ENCODE measurements around the gene EYA4.
"Not testable (repeated sequence)": the region's sequence is repeated elsewhere in the genome, so short reads cannot be mapped to it uniquely, and the experiment has no call there.

The EYA4 gene

DNA sequence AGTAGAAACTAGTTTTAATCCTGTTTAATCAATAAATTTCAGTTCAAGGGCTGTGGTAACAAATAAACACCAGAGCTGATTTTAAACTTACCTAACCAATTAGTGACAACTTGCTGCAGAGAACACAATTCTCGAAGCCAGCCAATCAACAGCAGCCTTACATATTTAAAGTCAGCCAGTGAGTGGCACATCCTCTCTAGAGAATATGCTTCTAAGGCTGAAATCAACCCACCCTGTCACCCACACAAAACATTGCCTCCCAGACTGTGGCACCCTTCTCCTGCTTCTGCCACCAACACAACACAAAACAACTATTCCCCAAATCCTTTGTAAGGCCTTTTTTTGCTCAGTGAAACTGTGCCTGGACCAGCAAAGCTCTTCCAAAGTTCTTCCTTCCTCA, 306.0 kb downstream of the EYA4 start:
- Mint-ChIP-seq H3K9me3 (no peaks in the 10 kb centered on the region), H3K4me3 (no peak overlapping the region)

GRCh38 chr6:133548423-133549159, 307.4 kb downstream of the EYA4 start:
- Mint-ChIP-seq H3K27ac (ENCODE audit: low read depth) (no peak overlapping the region), H3K27me3 (peaks cover 10% of the 10 kb centered on the region), H3K36me3 (ENCODE audit: insufficient read depth) (no peaks in the 10 kb centered on the region), H3K9me3 (no peaks in the 10 kb centered on the region), H3K4me3 (no peak overlapping the region), H3K4me1 (no peaks in the 10 kb centered on the region)
- no peak for ATAC-seq (replicated peaks; ENCODE audit: extremely low read depth, poor library complexity, severe bottlenecking)
- no peak for DNase-seq (ENCODE audit: low spot score in 2 of 2)

More for the DNA sequence above, 306.0 kb downstream of the EYA4 start:
- H3K27me3 Mint-ChIP-seq, result peaks cover 21% of the 10 kb centered on the region
- DNase-seq (ENCODE audit: low spot score in 2 of 2) (no peak), ATAC-seq (replicated peaks; ENCODE audit: extremely low read depth, poor library complexity, severe bottlenecking) (no peak)
- no peaks in the 10 kb centered on the region for H3K36me3 Mint-ChIP-seq (ENCODE audit: insufficient read depth)
- H3K4me1 Mint-ChIP-seq, result no peaks in the 10 kb centered on the region
- no peak overlapping the region for H3K27ac Mint-ChIP-seq (ENCODE audit: low read depth)

GRCh38 chr6:133549371-133549801, 308.2 kb downstream of the EYA4 start:
- Mint-ChIP-seq H3K27me3 (peaks cover 10% of the 10 kb centered on the region), H3K4me1 (no peaks in the 10 kb centered on the region), H3K27ac (ENCODE audit: low read depth) (no peak overlapping the region), H3K36me3 (ENCODE audit: insufficient read depth) (no peaks in the 10 kb centered on the region), H3K4me3 (no peak overlapping the region), H3K9me3 (no peaks in the 10 kb centered on the region)
- no peak for DNase-seq (ENCODE audit: low spot score in 2 of 2)
- no peak for ATAC-seq (replicated peaks; ENCODE audit: extremely low read depth, poor library complexity, severe bottlenecking)

DNA sequence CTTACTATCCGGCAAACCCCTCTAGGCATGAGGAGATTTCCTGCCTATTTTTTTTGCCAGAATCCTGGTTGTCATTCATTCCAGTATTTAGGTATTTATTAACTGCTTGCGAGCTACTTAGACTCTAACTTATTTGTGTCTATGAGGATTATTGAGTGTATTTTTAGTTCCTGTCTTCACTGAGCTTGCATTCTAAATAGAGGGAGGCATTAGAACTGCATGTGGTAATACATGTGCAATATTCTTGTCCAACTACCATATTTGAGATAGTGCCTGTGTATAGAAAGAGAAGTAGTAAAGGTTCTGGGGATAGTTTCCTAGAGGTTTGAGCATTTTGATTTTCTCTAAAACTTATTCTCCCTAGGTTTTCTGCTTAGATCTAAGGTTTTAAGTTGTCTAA, 308.9 kb downstream of the EYA4 start:
- Mint-ChIP-seq H3K36me3 (ENCODE audit: insufficient read depth) (no peaks in the 10 kb centered on the region), H3K27ac (ENCODE audit: low read depth) (no peak overlapping the region), H3K4me3 (no peak overlapping the region), H3K9me3 (no peaks in the 10 kb centered on the region), H3K27me3 (peaks cover 10% of the 10 kb centered on the region), H3K4me1 (no peaks in the 10 kb centered on the region)
- no peak for DNase-seq (ENCODE audit: low spot score in 2 of 2)
- no peak for ATAC-seq (replicated peaks; ENCODE audit: extremely low read depth, poor library complexity, severe bottlenecking)

- H3K9me3 Mint-ChIP-seq, result no peaks in the 10 kb centered on the region
- H3K36me3 Mint-ChIP-seq (ENCODE audit: insufficient read depth), result no peaks in the 10 kb centered on the region
These were observed 310.3 kb downstream of the EYA4 start for GRCh38 chr6:133551436-133551835.

GRCh38 chr6:133551847-133552341, 310.7 kb downstream of the EYA4 start:
- DNase-seq (ENCODE audit: low spot score in 2 of 2), result no peak
- H3K36me3 Mint-ChIP-seq (ENCODE audit: insufficient read depth), result no peaks in the 10 kb centered on the region
- H3K4me3 Mint-ChIP-seq, result no peak overlapping the region
- peaks cover 10% of the 10 kb centered on the region for H3K27me3 Mint-ChIP-seq
- ATAC-seq (replicated peaks; ENCODE audit: extremely low read depth, poor library complexity, severe bottlenecking), result no peak
- no peaks in the 10 kb centered on the region for H3K9me3 Mint-ChIP-seq
- no peak overlapping the region for H3K27ac Mint-ChIP-seq (ENCODE audit: low read depth)
- no peaks in the 10 kb centered on the region for H3K4me1 Mint-ChIP-seq

More at GRCh38 chr6:133551436-133551835, 310.3 kb downstream of the EYA4 start:
- Mint-ChIP-seq H3K4me3 (no peak overlapping the region), H3K27ac (ENCODE audit: low read depth) (no peak overlapping the region), H3K4me1 (no peaks in the 10 kb centered on the region), H3K27me3 (peaks cover 10% of the 10 kb centered on the region)
- no peak for ATAC-seq (replicated peaks; ENCODE audit: extremely low read depth, poor library complexity, severe bottlenecking)
- no peak for DNase-seq (ENCODE audit: low spot score in 2 of 2)

DNA sequence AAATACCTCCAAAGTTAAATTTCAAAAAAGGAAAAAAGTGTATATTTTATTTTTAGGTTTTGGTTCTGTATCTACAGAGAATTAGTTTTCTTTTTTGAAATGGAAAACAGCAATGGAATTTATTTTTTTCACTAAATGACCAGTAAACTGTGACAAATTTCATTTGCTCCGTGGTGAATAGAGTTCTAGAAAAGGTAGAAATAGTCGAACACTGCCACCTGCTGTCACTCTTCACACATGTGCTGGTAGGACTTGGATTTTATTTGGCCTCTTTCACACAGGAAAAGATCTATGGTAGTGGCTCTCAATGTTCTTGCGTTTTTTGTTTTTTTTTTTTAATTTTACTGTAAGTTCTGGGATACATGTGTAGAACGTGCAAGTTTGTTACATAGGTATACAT, 312.5 kb downstream of the EYA4 start:
- Mint-ChIP-seq H3K27me3 (peaks cover 10% of the 10 kb centered on the region), H3K9me3 (no peaks in the 10 kb centered on the region), H3K4me3 (no peak overlapping the region), H3K4me1 (no peaks in the 10 kb centered on the region), H3K36me3 (ENCODE audit: insufficient read depth) (no peaks in the 10 kb centered on the region), H3K27ac (ENCODE audit: low read depth) (no peak overlapping the region)
- ATAC-seq (replicated peaks; ENCODE audit: extremely low read depth, poor library complexity, severe bottlenecking), result no peak
- DNase-seq (ENCODE audit: low spot score in 2 of 2), result no peak

DNA sequence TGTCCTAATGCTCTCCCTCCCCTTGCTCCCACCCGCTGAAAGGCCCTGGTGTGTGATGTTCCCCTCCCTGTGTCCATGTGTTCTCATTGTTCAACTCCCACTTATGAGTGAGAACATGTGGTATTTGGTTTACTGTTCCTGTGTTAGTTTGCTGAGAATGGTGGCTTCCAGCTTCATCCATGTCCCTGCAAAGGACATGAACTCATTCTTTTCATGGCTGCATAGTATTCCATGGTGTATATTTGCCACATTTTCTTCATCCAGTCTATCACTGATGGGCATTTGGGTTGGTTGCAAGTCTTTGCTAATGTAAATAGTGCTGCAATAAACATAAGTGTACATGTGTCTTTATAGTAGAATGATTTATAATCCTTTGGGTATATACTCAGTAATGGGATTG, 313.0 kb downstream of the EYA4 start:
- not testable (repeated sequence) for H3K36me3 Mint-ChIP-seq (ENCODE audit: insufficient read depth); H3K9me3 Mint-ChIP-seq; H3K27me3 Mint-ChIP-seq; DNase-seq (ENCODE audit: low spot score in 2 of 2); ATAC-seq (replicated peaks; ENCODE audit: extremely low read depth, poor library complexity, severe bottlenecking); H3K4me1 Mint-ChIP-seq; H3K4me3 Mint-ChIP-seq; H3K27ac Mint-ChIP-seq (ENCODE audit: low read depth)

- Mint-ChIP-seq H3K27me3 (no peaks in the 10 kb centered on the region), H3K4me1 (no peaks in the 10 kb centered on the region), H3K4me3 (no peak overlapping the region), H3K9me3 (peaks cover 5% of the 10 kb centered on the region), H3K36me3 (ENCODE audit: insufficient read depth) (no peaks in the 10 kb centered on the region), H3K27ac (ENCODE audit: low read depth) (no peak overlapping the region)
- no peak for ATAC-seq (replicated peaks; ENCODE audit: extremely low read depth, poor library complexity, severe bottlenecking)
- no peak for DNase-seq (ENCODE audit: low spot score in 2 of 2)
These were observed 314.5 kb downstream of the EYA4 start for GRCh38 chr6:133555685-133556084.

DNA sequence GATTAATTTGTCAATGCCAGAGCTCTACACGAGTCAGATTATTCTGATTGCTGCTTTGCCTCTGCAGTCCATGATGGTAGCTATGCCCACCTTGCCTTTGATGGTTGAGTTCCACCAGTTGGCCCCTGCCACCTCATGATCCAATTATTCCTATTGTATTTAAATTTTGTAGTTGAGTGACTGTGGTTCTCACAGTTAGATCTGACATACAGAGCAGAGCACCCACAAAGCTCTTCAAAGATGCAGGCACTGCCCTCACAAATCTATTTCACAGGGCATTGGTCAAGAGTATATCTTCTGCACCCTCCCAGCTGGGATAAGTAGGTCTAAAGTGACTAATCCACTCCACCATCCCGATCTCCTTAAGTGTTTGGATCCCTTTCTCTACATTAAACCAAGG, 318.8 kb downstream of the EYA4 start:
- Mint-ChIP-seq H3K4me3 (no peak overlapping the region), H3K9me3 (peaks cover 5% of the 10 kb centered on the region), H3K36me3 (ENCODE audit: insufficient read depth) (no peaks in the 10 kb centered on the region), H3K27ac (ENCODE audit: low read depth) (no peak overlapping the region), H3K4me1 (no peaks in the 10 kb centered on the region), H3K27me3 (peaks cover 10% of the 10 kb centered on the region)
- DNase-seq (ENCODE audit: low spot score in 2 of 2) (no peak), ATAC-seq (replicated peaks; ENCODE audit: extremely low read depth, poor library complexity, severe bottlenecking) (no peak)

GRCh38 chr6:133567636-133568035, 326.5 kb downstream of the EYA4 start:
- Mint-ChIP-seq H3K27ac (ENCODE audit: low read depth) (no peak overlapping the region), H3K4me3 (no peak overlapping the region)

DNA sequence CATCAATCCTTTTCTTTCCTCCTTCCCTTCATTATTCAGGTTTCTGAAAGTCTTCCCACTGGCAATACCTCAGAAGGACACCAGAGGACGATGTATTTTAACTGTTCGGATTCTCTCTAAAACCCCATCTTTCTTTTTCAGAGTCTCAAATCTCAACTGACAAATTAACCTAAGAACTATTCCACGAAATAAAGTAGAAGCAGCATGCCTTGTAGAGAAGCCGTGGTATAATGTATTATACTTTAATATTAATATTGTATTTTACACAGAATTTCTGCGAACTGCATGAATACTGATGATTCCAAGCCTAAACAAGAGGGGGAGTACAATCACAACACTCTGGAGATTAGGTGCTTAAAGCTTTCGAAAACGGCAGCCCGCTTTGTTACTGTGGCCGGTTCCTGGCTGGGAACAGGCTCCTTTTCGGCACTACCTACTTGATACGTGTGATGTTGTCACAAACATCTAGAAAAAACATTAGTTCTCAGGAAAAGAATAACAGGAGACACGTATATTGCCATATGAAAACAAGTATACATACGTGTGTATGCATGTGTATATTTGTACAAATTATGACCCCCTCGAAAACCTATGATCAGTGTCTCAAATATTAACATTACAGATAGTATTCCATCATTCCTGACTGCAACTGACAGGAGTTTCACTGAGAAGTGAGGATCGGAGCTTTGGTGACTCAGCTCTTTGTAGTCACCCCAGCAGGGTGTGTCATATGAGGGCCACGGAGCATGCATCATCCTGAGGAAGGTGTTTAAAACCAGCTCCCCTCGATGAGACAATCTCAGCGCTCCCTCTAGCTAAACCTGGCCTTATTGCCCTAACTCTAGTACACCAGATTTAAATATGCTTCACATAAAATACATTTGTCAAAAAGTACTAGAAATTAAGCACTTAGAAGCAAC, 328.1 kb downstream of the EYA4 start:
- no peak overlapping the region for H3K4me3 Mint-ChIP-seq
- ATAC-seq (replicated peaks; ENCODE audit: extremely low read depth, poor library complexity, severe bottlenecking), result no peak
- no peak overlapping the region for H3K27ac Mint-ChIP-seq (ENCODE audit: low read depth)
- H3K27me3 Mint-ChIP-seq, result peaks cover 39% of the 10 kb centered on the region
- no peaks in the 10 kb centered on the region for H3K36me3 Mint-ChIP-seq (ENCODE audit: insufficient read depth)
- no peaks in the 10 kb centered on the region for H3K9me3 Mint-ChIP-seq
- peaks cover 6% of the 10 kb centered on the region for H3K4me1 Mint-ChIP-seq
- DNase-seq (ENCODE audit: low spot score in 2 of 2), result no peak

More at GRCh38 chr6:133567636-133568035, 326.5 kb downstream of the EYA4 start:
- peaks cover 48% of the 10 kb centered on the region for H3K27me3 Mint-ChIP-seq
- no peaks in the 10 kb centered on the region for H3K36me3 Mint-ChIP-seq (ENCODE audit: insufficient read depth)
- no peak for DNase-seq (ENCODE audit: low spot score in 2 of 2)
- no peak for ATAC-seq (replicated peaks; ENCODE audit: extremely low read depth, poor library complexity, severe bottlenecking)
- peaks cover 6% of the 10 kb centered on the region for H3K4me1 Mint-ChIP-seq
- no peaks in the 10 kb centered on the region for H3K9me3 Mint-ChIP-seq
